CD14-positive monocyte (primary cell): ENCODE measurements around the gene ZNF700. TPM values are rescaled to one million over a fixed set of nuclear protein-coding genes. Genes with fewer than 3 reads are reported as not detected.

Experiments used
- DNase-seq, 3 donors: peaks; one replicate each; pipeline ENCODE4 v3.0.0-alpha.2; 2011 to 2022
- H2AFZ ChIP-seq: 2 replicates; pipeline ENCODE4 v1.6.0; 2012; ENCODE audit warnings: mild to moderate bottlenecking, low read depth, low read length, inconsistent platforms; ENCODE audit not compliant: insufficient read depth, poor library complexity, severe bottlenecking
- H3K27ac ChIP-seq, 2 donors: 1 replicate in 1 of 2; 2 replicates in 1 of 2; pipeline ENCODE4 v1.5.1; 2012 to 2013; ENCODE audit warnings: low read length in 2 of 2, control low read depth in 1 of 2, inconsistent platforms in 1 of 2, low read depth in 1 of 2, mild to moderate bottlenecking in 1 of 2
- H3K27me3 ChIP-seq, 2 donors: one replicate each; pipeline versions ENCODE4 v1.6.0 to v1.6.1; 2011 to 2013; ENCODE audit warnings: low read length in 2 of 2; ENCODE audit not compliant: control insufficient read depth in 2 of 2, insufficient read depth in 2 of 2
- H3K36me3 ChIP-seq, 2 donors: replicated peaks in 1 of 2; 1 replicate in 1 of 2; 2 replicates in 1 of 2; pipeline versions ENCODE4 v1.5.1 to v1.6.1; 2012 to 2013; ENCODE audit warnings: low read length in 2 of 2, control low read depth in 1 of 2, inconsistent platforms in 1 of 2, mild to moderate bottlenecking in 1 of 2; ENCODE audit not compliant: insufficient read depth in 2 of 2, control insufficient read depth in 1 of 2
- H3K4me1 ChIP-seq, 2 donors: 1 replicate in 1 of 2; 2 replicates in 1 of 2; pipeline versions ENCODE4 v1.5.1 to v1.6.1; 2012 to 2013; ENCODE audit warnings: low read length in 2 of 2, control low read depth in 1 of 2, inconsistent platforms in 1 of 2, mild to moderate bottlenecking in 1 of 2, moderate library complexity in 1 of 2; ENCODE audit not compliant: insufficient read depth in 2 of 2, control insufficient read depth in 1 of 2
- H3K4me2 ChIP-seq: replicated peaks from 2 replicates; pipeline ENCODE3; 2012; ENCODE audit warnings: low read length, moderate library complexity, mild to moderate bottlenecking; ENCODE audit not compliant: poor library complexity, severe bottlenecking; ENCODE audit errors: extremely low read depth
- H3K4me3 ChIP-seq, 3 experiments: fragments of 200-600 bp in 1 of 3; sonication (generic) in 1 of 3; replicated peaks in 1 of 3; 1 replicate in 2 of 3; 2 replicates in 1 of 3; pipeline ENCODE4 v1.5.1; 2011 to 2013; ENCODE audit warnings: low read length in 3 of 3, mild to moderate bottlenecking in 3 of 3, control low read depth in 2 of 3, low read depth in 2 of 3, inconsistent platforms in 1 of 3, moderate library complexity in 1 of 3
- H3K79me2 ChIP-seq: 2 replicates; pipeline ENCODE4 v1.6.0; 2012; ENCODE audit warnings: mild to moderate bottlenecking, control low read depth, inconsistent platforms, low read length, moderate library complexity; ENCODE audit not compliant: insufficient read depth
- H3K9ac ChIP-seq: 2 replicates; pipeline ENCODE4 v1.6.0; 2017; ENCODE audit warnings: low read length, mild to moderate bottlenecking; ENCODE audit not compliant: insufficient read depth, poor library complexity, severe bottlenecking
- H3K9me3 ChIP-seq, 2 donors: replicated peaks in 1 of 2; 1 replicate in 1 of 2; 2 replicates in 1 of 2; pipeline versions ENCODE4 v1.5.1 to v1.6.1; 2012 to 2013; ENCODE audit warnings: low read length in 2 of 2, control low read depth in 1 of 2; ENCODE audit not compliant: control insufficient read depth in 1 of 2, insufficient read depth in 1 of 2
- H4K20me1 ChIP-seq: 2 replicates; pipeline ENCODE4 v1.6.0; 2012; ENCODE audit warnings: mild to moderate bottlenecking, low read length, control low read depth, moderate library complexity; ENCODE audit not compliant: insufficient read depth
- H3K27ac Mint-ChIP-seq, 7 donors: one replicate each; pipeline ENCODE4 v1.8.0; 2020; ENCODE audit warnings: mild to moderate bottlenecking in 7 of 7, mixed read lengths in 7 of 7, moderate library complexity in 6 of 7, inconsistent platforms in 2 of 7
- H3K27me3 Mint-ChIP-seq, 3 donors: one replicate each; pipeline ENCODE4 v1.8.0; 2021 to 2022; ENCODE audit warnings: low read depth in 3 of 3, mild to moderate bottlenecking in 3 of 3, mixed read lengths in 3 of 3, moderate library complexity in 3 of 3, inconsistent platforms in 1 of 3
- H3K36me3 Mint-ChIP-seq, 2 donors: one replicate each; pipeline ENCODE4 v1.8.0; 2020; ENCODE audit warnings: mixed read lengths in 2 of 2, inconsistent platforms in 1 of 2, mild to moderate bottlenecking in 1 of 2
- H3K4me1 Mint-ChIP-seq: one replicate; pipeline ENCODE4 v1.8.0; 2020; ENCODE audit warnings: mild to moderate bottlenecking, mixed read lengths
- H3K4me3 Mint-ChIP-seq, 2 donors: one replicate each; pipeline ENCODE4 v1.8.0; 2020; ENCODE audit warnings: mild to moderate bottlenecking in 2 of 2, mixed read lengths in 2 of 2, moderate library complexity in 1 of 2
- H3K9me3 Mint-ChIP-seq, 7 donors: one replicate each; pipeline ENCODE4 v1.8.0; 2020 to 2022; ENCODE audit warnings: mixed read lengths in 7 of 7, mild to moderate bottlenecking in 6 of 7, moderate library complexity in 6 of 7, inconsistent platforms in 2 of 7
- CTCF ChIP-seq: fragments of 200-600 bp; IDR thresholded peaks from one replicate; pipeline ENCODE4 v1.8.0; 2022; ENCODE audit warnings: antibody characterized with exemption, mild to moderate bottlenecking
- WGBS: methylation state at CpG from one replicate; pipeline ENCODE4 v1.1.5; 2013; ENCODE audit warnings: missing lambda C conversion rate; ENCODE audit not compliant: insufficient coverage; 5-methylcytosine and 5-hydroxymethylcytosine counted together
- intact Hi-C, 2 donors: fragments of 100-400 bp; cut with micrococcal nuclease; formaldehyde crosslinking; loops; one replicate each; pipeline versions ENCODE4 v1.15.0 to v1.15.1; 2023
- polyA plus RNA-seq, 3 donors: library from polyadenylated mRNA; depleted of rRNA in 1 of 3; unstranded in 2 of 3; stranded (reverse) in 1 of 3; fragments of 300-500 nt in 2 of 3; fragments of >200 nt in 1 of 3; fragmentation: Illumina TruSeq in 2 of 3; gene quantifications; 1 replicate in 2 of 3; 2 replicates in 1 of 3; pipeline ENCODE4 v1.2.3, GENCODE V29; 2012 to 2021

The ZNF700 gene
- polyA plus RNA-seq, 3 donors: 1.1 to 18.3 (median 1.2) TPM

GRCh38 chr19:11984986-11985385 is 60.1 kb downstream of the ZNF700 start:
- H4K20me1 ChIP-seq: peaks cover 11% of the 10 kb centered on the region
- H3K9ac ChIP-seq: no peak overlapping the region
- Mint-ChIP-seq H3K9me3 (peaks cover 12 to 50% (median 39%) of the 10 kb centered on the region in 7 donors), H3K27me3 (peaks cover 0 to 8% (median 2%) of the 10 kb centered on the region in 3 donors), H3K27ac (no peak overlapping the region), H3K36me3 (peaks cover 0 to 6% of the 10 kb centered on the region in 2 donors), H3K4me3 (no peak overlapping the region), H3K4me1 (peaks cover 12% of the 10 kb centered on the region)
- TF ChIP-seq CTCF: peak; percentile 27
- H3K79me2 ChIP-seq: peaks cover 17% of the 10 kb centered on the region
- 42% methylated on average over 5 of the region's 5 CpGs for WGBS
- H3K4me2 ChIP-seq: no peak overlapping the region
- no peak overlapping the region for H3K27ac ChIP-seq
- no peak for DNase-seq
- no peak overlapping the region for H2AFZ ChIP-seq
- H3K27me3 ChIP-seq: no peaks in the 10 kb centered on the region
- intact Hi-C loops: loop anchor here (5.0 to 10.0 kb wide), 4 partner anchors 58 to 188 kb away; partner anchors contain the start of genes ZNF440 (in 2 of the 2), ZNF491 (in 1 of the 2) and ZNF700 (in 1 of the 2)
- no peak overlapping the region for H3K4me3 ChIP-seq
- peaks cover 9 to 13% of the 10 kb centered on the region in 2 donors for H3K4me1 ChIP-seq
- no peaks in the 10 kb centered on the region for H3K36me3 ChIP-seq
- peaks cover 35 to 36% of the 10 kb centered on the region in 2 donors for H3K9me3 ChIP-seq

GRCh38 chr19:11986754-11987153 is 61.8 kb downstream of the ZNF700 start:
- H3K36me3 ChIP-seq: peaks cover 0 to 4% of the 10 kb centered on the region in 2 donors
- Mint-ChIP-seq H3K4me3 (peak overlapping the region in 1 of 2 donors; percentile 12), H3K36me3 (peaks cover 6 to 14% of the 10 kb centered on the region in 2 donors), H3K27ac (peak overlapping the region in 1 of 7 donors; percentile 43), H3K27me3 (peaks cover 0 to 8% (median 2%) of the 10 kb centered on the region in 3 donors), H3K4me1 (peaks cover 15% of the 10 kb centered on the region), H3K9me3 (peaks cover 3 to 32% (median 22%) of the 10 kb centered on the region in 7 donors)
- peaks cover 9 to 13% of the 10 kb centered on the region in 2 donors for H3K4me1 ChIP-seq
- H2AFZ ChIP-seq: no peak overlapping the region
- no peak overlapping the region for H3K27ac ChIP-seq
- peak overlapping the region; percentile 99 for H3K4me2 ChIP-seq
- WGBS: 91% methylated on average over 9 of the region's 17 CpGs
- H3K9ac ChIP-seq: no peak overlapping the region
- peaks cover 17 to 18% of the 10 kb centered on the region in 2 donors for H3K9me3 ChIP-seq
- DNase-seq: no peak
- intact Hi-C loops: loop anchor here (1.0 to 10.0 kb wide), 6 partner anchors 21 to 189 kb away; partner anchors contain the start of genes ZNF440 (in 2 of the 2), ZNF763 (in 2 of the 2), ZNF491 (in 1 of the 2) and ZNF700 (in 1 of the 2)
- H4K20me1 ChIP-seq: peaks cover 17% of the 10 kb centered on the region
- peaks cover 34% of the 10 kb centered on the region for H3K79me2 ChIP-seq
- H3K27me3 ChIP-seq: no peaks in the 10 kb centered on the region
- TF ChIP-seq CTCF: no peak
- H3K4me3 ChIP-seq: no peak overlapping the region
